ENCODE measurements around the gene NSF. TPM values are rescaled to one million over a fixed set of nuclear protein-coding genes. Genes with fewer than 3 reads are reported as not detected.

The NSF gene
- total RNA-seq, 2 experiments from 2014 or later, result 41.4 to 46.2 TPM

- intact Hi-C loops (cut with micrococcal nuclease), result no loop called here
- peaks cover 19% of the 10 kb centered on the region for H3K4me1 Mint-ChIP-seq (ENCODE audit: low read depth)
- no peak for TF ChIP-seq CTCF (IDR thresholded peaks at IDR 0.05)
- peaks cover 39% of the 10 kb centered on the region for H3K27me3 Mint-ChIP-seq
- H3K27ac Mint-ChIP-seq, result no peak overlapping the region
- no peak for ATAC-seq
- CTCF ChIA-PET, result no interaction called here
- POLR2A ChIA-PET, result no interaction called here
- no peak for DNase-seq
- H3K4me3 Mint-ChIP-seq, result no peak overlapping the region
- H3K9me3 Mint-ChIP-seq, result no peaks in the 10 kb centered on the region
- no peaks in the 10 kb centered on the region for H3K36me3 Mint-ChIP-seq (ENCODE audit: low read depth)
Observed at GRCh38 chr17:46773676-46774075, 183.2 kb downstream of the NSF start.

GRCh38 chr17:46774108-46774737, 183.8 kb downstream of the NSF start:
- ATAC-seq, result no peak
- no peak for DNase-seq
- Mint-ChIP-seq H3K4me1 (ENCODE audit: low read depth) (peaks cover 19% of the 10 kb centered on the region), H3K27me3 (peaks cover 40% of the 10 kb centered on the region), H3K9me3 (no peaks in the 10 kb centered on the region), H3K36me3 (ENCODE audit: low read depth) (no peaks in the 10 kb centered on the region), H3K4me3 (no peak overlapping the region), H3K27ac (no peak overlapping the region)
- POLR2A ChIA-PET, result no interaction called here
- no peak for TF ChIP-seq CTCF (IDR thresholded peaks at IDR 0.05)
- intact Hi-C loops (cut with micrococcal nuclease), result no loop called here
- CTCF ChIA-PET, result no interaction called here

GRCh38 chr17:46776298-46777005, 186.0 kb downstream of the NSF start:
- DNase-seq (no peak), ATAC-seq (no peak)
- TF ChIP-seq CTCF (IDR thresholded peaks at IDR 0.05), result no peak
- Mint-ChIP-seq H3K4me1 (ENCODE audit: low read depth) (peaks cover 7% of the 10 kb centered on the region), H3K9me3 (no peaks in the 10 kb centered on the region), H3K27ac (no peak overlapping the region), H3K4me3 (no peak overlapping the region), H3K36me3 (ENCODE audit: low read depth) (no peaks in the 10 kb centered on the region), H3K27me3 (peaks cover 30% of the 10 kb centered on the region)
- ChIA-PET CTCF (no interaction called here), POLR2A (no interaction called here)
- intact Hi-C loops (cut with micrococcal nuclease), result no loop called here

- intact Hi-C loops (cut with micrococcal nuclease), result no loop called here
- no peaks in the 10 kb centered on the region for H3K9me3 Mint-ChIP-seq
- ATAC-seq, result no peak
- no peaks in the 10 kb centered on the region for H3K36me3 Mint-ChIP-seq (ENCODE audit: low read depth)
- H3K4me3 Mint-ChIP-seq, result no peak overlapping the region
- H3K4me1 Mint-ChIP-seq (ENCODE audit: low read depth), result no peaks in the 10 kb centered on the region
- ChIA-PET CTCF (no interaction called here), POLR2A (no interaction called here)
- H3K27ac Mint-ChIP-seq, result no peak overlapping the region
- TF ChIP-seq CTCF (IDR thresholded peaks at IDR 0.05), result no peak
- peaks cover 19% of the 10 kb centered on the region for H3K27me3 Mint-ChIP-seq
- DNase-seq, result no peak
Observed at GRCh38 chr17:46777943-46778915, 187.8 kb downstream of the NSF start.

GRCh38 chr17:46780003-46780373, 189.5 kb downstream of the NSF start:
- no peak overlapping the region for H3K27ac Mint-ChIP-seq
- H3K9me3 Mint-ChIP-seq, result no peaks in the 10 kb centered on the region
- ATAC-seq, result no peak
- intact Hi-C loops (cut with micrococcal nuclease), result no loop called here
- CTCF ChIA-PET, result no interaction called here
- H3K27me3 Mint-ChIP-seq, result peaks cover 7% of the 10 kb centered on the region
- no peak overlapping the region for H3K4me3 Mint-ChIP-seq
- POLR2A ChIA-PET, result no interaction called here
- H3K36me3 Mint-ChIP-seq (ENCODE audit: low read depth), result no peaks in the 10 kb centered on the region
- H3K4me1 Mint-ChIP-seq (ENCODE audit: low read depth), result no peaks in the 10 kb centered on the region
- DNase-seq, result no peak
- no peak for TF ChIP-seq CTCF (IDR thresholded peaks at IDR 0.05)
